GM19023 (cell line): Measurements from ENCODE around the gene TRMT1.
"Not testable (repeated sequence)": the region's sequence is repeated elsewhere in the genome, so short reads cannot be mapped to it uniquely, and the experiment has no call there.

Experiments
- ATAC-seq: cut with Tn5 transposase; IDR thresholded peaks from one replicate; pipeline ENCODE4 v1.9.1; 2021; ENCODE audit warnings: mild to moderate bottlenecking, moderate library complexity; ENCODE audit not compliant: unreplicated experiment

Gene TRMT1

DNA sequence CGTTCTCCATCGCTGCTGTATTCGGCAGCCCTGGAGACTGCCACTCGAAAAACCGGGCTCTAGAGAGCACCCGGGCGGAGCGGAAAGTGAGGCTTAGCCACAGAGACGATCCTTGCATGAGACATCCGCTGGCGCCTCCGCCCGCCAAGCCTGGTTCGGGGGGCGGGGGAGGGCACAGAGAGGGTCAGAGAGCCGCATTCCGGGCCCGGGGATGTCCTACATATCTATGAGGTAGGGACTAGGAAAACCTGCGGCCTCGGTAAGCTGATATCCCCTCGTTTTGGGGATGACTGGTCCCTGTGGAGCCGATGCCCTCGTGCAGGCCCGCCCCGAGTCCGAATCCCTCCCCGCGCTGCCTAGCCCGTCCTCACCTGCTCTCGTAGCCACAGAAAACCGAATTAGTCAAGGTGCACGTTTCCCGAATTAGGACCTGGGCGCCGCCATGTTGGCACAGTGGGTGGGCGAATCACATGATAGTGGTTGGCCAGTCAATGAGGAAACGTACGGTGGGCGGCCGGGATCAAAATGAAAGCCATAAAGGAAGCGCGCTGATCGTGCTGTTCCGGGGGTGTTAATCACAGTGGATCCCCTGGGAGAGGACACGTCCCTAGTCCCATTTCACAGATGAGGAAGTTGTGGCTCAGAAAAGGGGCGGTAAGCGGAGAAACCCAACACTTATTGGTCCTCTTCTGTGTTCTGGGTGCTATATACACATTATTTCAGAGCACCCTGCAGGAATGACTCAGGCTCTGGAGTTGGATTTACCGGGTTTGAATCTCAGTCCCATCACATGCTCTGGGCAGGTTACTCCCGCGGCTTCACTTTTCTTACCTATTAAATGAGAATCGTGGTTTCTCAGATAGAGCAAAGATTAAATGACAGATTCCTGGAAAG lies at the start of gene TRMT1:
Gene TRMT1 (minus strand): TSS at position 459 of the 894 bp plus-strand sequence. CDS start 341 bp downstream, at position 118.
- no peak for ATAC-seq

DNA sequence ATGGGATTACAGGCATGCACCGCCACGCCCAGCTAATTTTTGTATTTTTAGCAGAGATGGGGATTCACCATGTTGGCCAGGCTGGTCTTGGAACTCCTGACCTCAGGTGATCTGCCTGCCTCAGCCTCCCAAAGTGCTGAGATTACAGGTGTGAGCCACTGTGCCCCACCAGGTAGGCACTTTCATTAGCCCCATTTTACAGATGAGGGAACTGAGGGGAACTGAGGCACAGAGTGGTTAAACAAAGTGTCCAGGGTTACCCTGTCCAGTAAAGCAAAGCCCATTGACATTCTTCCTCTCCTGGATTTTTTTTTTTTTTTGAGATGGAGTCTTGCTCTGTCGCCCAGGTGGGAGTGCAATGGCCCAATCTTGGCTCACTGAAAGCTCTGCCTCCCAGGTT lies 49.6 kb upstream of the TRMT1 start:
- not testable (repeated sequence) for ATAC-seq

DNA sequence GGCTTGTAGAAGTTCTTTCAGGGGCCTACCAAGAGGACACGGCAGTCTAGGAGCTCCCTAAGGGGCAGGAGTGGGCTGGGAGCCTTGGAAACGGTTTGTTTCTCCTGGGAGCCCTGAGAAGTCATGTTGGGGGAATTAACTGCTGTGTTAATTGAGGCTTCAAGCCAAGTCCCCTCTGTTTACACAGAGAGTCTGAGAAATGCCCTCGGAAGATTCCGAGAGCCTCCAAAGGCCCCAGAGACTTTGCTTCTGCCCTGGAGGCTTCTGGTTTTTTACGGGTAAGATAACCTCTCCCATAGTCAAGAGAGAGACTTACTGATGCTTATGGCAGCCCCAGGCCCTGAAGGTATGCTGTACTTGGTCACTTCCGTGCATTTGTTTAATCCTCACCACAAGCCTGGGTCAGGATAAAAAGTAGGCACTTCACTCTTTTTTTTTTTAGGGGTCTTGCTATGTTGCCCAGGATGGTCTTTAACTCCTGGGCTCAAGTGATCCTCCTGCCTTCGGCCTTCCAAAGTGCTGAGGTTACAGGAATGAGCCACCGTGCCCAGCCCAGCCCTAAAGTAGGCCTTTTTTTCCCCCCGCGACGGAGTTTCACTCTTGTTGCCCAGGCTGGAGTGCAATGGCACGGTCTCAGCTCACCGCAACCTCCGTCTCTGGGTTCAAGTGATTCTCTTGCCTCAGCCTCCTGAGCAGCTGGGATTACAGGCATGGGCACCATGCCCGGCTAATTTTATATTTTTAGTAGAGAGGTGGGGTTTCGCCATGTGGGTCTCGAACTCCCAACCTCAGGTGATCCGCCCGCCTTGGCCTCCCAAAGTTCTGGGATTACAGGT lies 48.8 kb upstream of the TRMT1 start:
- ATAC-seq, result no peak

DNA sequence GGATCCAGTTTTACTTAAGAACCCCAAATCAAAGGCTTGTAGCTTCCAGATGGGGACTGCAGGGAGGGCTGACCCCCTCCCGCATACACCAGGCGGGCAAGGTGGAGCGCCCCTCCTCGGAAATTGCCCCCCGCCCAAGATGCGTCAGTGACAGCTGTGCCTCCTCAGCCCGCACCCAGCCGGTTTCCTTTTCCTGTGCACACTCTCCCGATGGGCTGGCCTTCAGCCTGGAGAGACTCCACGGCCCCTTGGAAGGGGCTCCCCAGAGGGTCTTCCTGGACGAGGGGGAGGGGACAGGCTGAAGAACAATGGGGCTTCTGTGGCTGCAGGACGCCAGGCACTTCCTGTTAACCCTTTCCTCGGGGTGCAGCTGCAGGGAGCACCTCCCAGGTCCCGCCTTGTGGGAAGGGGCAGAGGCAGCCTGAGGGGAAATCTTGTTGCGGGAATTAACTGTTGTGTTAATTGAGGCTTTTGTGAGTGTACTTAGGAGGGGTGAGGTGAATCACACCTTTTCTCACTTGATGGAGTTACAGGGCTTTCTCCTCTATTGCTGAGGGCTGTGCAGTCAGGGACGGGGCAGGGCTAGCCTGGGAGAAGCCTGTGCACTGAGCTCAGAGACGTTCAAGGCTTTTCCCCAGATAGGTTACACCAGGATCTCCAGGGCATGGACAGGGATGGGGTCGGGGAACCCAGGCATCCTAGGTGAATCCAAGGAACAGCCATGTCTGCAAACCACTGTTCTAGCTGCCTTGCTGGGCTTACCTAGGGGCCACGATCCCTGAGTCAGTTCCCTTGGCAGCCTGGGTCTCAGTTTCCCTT lies 48.0 kb upstream of the TRMT1 start:
- no peak for ATAC-seq

- no peak for ATAC-seq
Observed at GRCh38 chr19:13163609-13164342, 47.2 kb upstream of the TRMT1 start.

GRCh38 chr19:13162724-13163608 lies 46.4 kb upstream of the TRMT1 start:
- no peak for ATAC-seq

GRCh38 chr19:13160557-13160956 lies 44.0 kb upstream of the TRMT1 start:
- ATAC-seq, result no peak

DNA sequence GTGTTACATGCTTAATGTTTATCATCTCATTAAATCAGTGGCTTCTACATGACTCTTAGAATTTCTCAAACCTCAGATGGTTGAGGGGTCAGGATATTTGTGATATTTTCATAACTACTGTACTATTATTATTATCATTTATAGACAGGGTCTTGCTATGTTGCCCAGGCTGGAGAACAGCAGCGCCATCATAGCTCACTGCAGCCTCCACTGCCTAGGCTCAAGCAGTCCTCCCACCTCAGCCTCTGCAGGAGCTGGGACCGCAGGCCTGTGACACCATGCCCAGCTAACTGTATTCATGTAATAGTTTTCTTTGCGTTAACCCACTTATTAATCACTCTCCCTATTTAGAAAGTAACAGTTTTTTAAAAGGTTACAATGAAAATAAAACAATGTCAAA lies 43.2 kb upstream of the TRMT1 start:
- ATAC-seq, result no peak

DNA sequence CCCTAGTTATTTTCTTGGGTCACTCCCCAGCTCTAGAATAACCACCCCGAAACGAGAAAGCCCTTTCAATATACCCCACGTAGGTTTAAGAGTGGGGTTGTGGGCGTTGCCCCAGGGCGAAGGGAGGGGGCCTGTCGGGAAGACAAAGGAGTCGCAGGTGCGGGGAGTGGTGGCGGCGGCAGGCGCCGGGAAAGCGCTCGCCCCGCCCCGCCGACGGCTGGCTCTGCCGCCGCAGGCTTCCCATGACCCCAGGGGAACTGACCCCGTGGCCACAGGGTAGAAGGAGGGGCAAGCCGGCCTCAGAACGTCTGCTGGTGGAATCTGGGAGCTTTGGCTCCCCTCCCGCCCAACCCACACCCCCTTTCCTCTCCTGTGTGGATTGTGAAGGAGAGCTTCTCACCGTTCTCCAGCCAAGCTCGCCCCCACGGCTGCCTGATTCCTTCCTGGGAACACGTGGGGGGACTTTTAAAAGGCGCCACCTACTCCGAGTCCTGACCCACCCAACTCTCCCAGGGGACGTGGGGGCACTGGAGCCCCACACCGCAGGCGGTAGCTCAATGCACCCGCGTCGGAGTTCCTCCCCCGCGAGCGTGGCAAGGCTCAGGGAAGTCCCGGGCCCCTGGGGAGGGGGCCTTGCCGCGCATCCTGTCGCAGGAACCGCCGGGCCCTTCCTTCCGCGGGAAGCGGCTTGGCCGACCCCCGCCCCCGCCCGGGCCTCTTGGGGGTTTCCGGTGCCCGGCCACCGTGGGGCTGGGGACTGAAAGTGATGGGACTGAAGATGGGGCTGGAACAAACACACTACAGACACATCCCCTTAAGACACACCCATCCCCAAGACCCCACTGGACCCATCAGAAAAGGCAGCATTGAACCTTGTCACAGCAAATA lies 39.2 kb upstream of the TRMT1 start:
- ATAC-seq, result no peak

- ATAC-seq, result no peak
Observed at GRCh38 chr19:13154911-13155471, 38.5 kb upstream of the TRMT1 start.

DNA sequence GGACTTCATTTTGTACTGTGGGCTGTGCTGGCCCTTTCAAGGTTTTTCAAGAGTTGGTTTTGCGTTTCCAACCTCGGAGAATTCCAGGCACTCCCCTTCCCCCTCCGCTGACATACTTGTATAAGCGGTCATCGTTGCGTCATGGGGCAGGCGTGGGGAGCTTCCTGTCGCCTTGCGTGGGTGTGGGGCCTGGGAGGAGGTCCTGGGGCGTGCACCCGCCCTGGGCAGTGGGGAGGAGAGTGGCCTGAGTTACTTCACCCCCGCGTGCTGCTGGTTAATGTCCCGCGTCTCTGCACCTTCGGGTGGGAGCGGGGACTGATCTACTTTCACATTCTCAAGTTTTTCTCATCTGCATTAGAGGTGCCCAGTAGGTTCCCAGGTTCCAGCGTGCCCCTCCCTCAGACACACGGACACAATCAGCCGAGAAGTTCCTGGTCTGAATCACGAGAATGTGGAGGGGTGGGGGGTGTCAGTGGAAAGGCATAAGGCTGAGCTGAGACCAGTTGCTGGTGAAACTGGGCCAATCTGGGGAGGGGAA lies 37.8 kb upstream of the TRMT1 start:
- no peak for ATAC-seq

DNA sequence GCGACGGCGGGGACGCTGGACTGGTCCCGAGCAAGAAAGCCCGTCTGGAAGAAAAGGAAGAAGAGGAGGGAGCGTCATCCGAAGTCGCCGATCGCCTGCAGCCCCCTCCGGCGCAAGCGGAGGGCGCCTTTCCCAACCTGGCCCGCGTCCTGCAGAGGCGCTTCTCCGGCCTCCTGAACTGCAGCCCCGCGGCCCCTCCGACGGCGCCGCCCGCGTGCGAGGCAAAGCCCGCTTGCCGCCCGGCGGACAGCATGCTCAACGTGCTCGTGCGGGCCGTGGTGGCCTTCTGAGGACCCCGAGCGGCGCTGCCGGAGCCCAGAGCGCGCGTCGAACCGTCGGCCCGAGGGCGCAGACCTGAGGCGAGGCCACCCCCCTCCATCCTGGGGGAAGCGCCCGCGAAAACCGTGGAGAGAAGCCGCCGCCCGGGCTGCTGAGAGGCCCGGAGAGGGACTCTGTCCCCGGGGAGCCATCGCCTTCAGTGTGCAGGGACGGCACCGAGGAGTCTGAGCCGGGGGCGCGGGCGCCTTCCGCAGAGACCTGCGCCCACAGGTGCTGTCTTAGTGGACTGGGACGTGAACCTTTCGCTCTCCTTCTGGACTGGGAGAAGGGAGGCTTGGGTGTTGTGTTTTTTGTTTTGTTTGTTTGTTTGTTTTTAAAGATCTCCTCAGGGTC lies 37.2 kb upstream of the TRMT1 start:
- no peak for ATAC-seq

- peak; percentile 38 for ATAC-seq
Observed at GRCh38 chr19:13152974-13153568, 36.5 kb upstream of the TRMT1 start.

- ATAC-seq, result peak; percentile 11
Observed at GRCh38 chr19:13152356-13152973, 35.9 kb upstream of the TRMT1 start.

- peak; percentile 34 for ATAC-seq
Observed at GRCh38 chr19:13151605-13152355, 35.2 kb upstream of the TRMT1 start.
